HepG2 (cell line): ENCODE measurements around the gene NOM1. TPM values are rescaled to one million over a fixed set of nuclear protein-coding genes. Genes with fewer than 3 reads are reported as not detected.

Experiments used
- GFI1 ChIP-seq: sonication (generic); formaldehyde crosslinking; IDR thresholded peaks from 2 replicates; pipeline ENCODE4 v1.5.0; 2020; ENCODE audit warnings: missing genetic modification reagents, mild to moderate bottlenecking, borderline replicate concordance
- MYC ChIP-seq: sonication (generic); formaldehyde crosslinking; IDR thresholded peaks from 2 replicates; pipeline ENCODE4 v1.9.0; 2021; ENCODE audit warnings: missing genetic modification reagents, borderline replicate concordance
- NAIF1 ChIP-seq: sonication (generic); formaldehyde crosslinking; IDR thresholded peaks from 2 replicates; pipeline ENCODE4 v1.5.0; 2020; ENCODE audit warnings: mild to moderate bottlenecking, missing genetic modification reagents, borderline replicate concordance
- NFRKB ChIP-seq: fragments of 450-650 bp; IDR thresholded peaks from 2 replicates; pipeline ENCODE4 v1.6.1; 2017
- SIX4 ChIP-seq: sonication (generic); formaldehyde crosslinking; IDR thresholded peaks from 2 replicates; pipeline ENCODE4 v1.4.0; 2020; ENCODE audit warnings: missing genetic modification reagents
- TEF ChIP-seq: sonication (generic); formaldehyde crosslinking; IDR thresholded peaks from 2 replicates; pipeline ENCODE4 v1.5.0; 2020; ENCODE audit warnings: missing genetic modification reagents
- ZBTB26 ChIP-seq: IDR thresholded peaks from 2 replicates; pipeline ENCODE4 v1.6.1; 2016; ENCODE audit warnings: missing compliant biosample characterization, missing genetic modification reagents, borderline replicate concordance
- ZBTB7A ChIP-seq: sonication (generic); formaldehyde crosslinking; IDR thresholded peaks from 2 replicates; pipeline ENCODE4 v1.8.0; 2022; ENCODE audit warnings: mild to moderate bottlenecking, missing genetic modification reagents
- ZFP91 ChIP-seq: sonication (generic); formaldehyde crosslinking; IDR thresholded peaks from 2 replicates; pipeline ENCODE4 v1.9.0; 2022; ENCODE audit warnings: missing genetic modification reagents, mild to moderate bottlenecking, borderline replicate concordance
- ZFY ChIP-seq: sonication (generic); formaldehyde crosslinking; IDR thresholded peaks from 2 replicates; pipeline ENCODE4 v1.4.0; 2020; ENCODE audit warnings: missing genetic modification reagents
- ZNF331 ChIP-seq: sonication (generic); formaldehyde crosslinking; IDR thresholded peaks from 2 replicates; pipeline ENCODE4 v1.4.0; 2020; ENCODE audit warnings: missing genetic modification reagents
- ZNF543 ChIP-seq: sonication (generic); formaldehyde crosslinking; IDR thresholded peaks from 2 replicates; pipeline ENCODE4 v1.4.0; 2020; ENCODE audit warnings: mild to moderate bottlenecking, missing genetic modification reagents
- ZNF703 ChIP-seq: sonication (generic); formaldehyde crosslinking; IDR thresholded peaks from 2 replicates; pipeline ENCODE4 v1.5.1; 2020; ENCODE audit warnings: missing genetic modification reagents, mild to moderate bottlenecking, moderate library complexity, borderline replicate concordance
- polyA plus RNA-seq, 8 experiments: library from polyadenylated mRNA; depleted of rRNA in 3 of 8; stranded (reverse) in 7 of 8; unstranded in 1 of 8; fragments of >200 nt; fragmentation: Illumina TruSeq in 4 of 8; extraction: Trizol in 4 of 8; gene quantifications; 2 replicates each; pipeline versions ENCODE4 v1.2.1 to v1.2.3, GENCODE V29; 2011 to 2016; ENCODE audit warnings: low read depth in 4 of 8, missing spikeins in 1 of 8, mixed read lengths in 1 of 8; ENCODE audit not compliant: insufficient read depth in 1 of 8
- total RNA-seq, 5 experiments: library from RNA; depleted of rRNA; stranded (reverse); fragments of >200 nt; fragmentation: Illumina TruSeq; extraction: Trizol; gene quantifications; 2 replicates each; pipeline ENCODE4 v1.2.3, GENCODE V29; 2016; ENCODE audit warnings: low read depth in 1 of 5
- TF ChIP-seq, protein P1 (sequence below), 2 experiments: sonication (generic) in 1 of 2; formaldehyde crosslinking in 1 of 2; IDR thresholded peaks; 2 replicates each; pipeline versions ENCODE4 v1.5.1 to v1.6.1; 2011 to 2020; ENCODE audit warnings: borderline replicate concordance in 1 of 2, low read depth in 1 of 2, low read length in 1 of 2, mild to moderate bottlenecking in 1 of 2, missing genetic modification reagents in 1 of 2, moderate library complexity in 1 of 2
- TF ChIP-seq, protein P2 (sequence below): sonication (generic); formaldehyde crosslinking; IDR thresholded peaks from 2 replicates; pipeline ENCODE4 v1.4.0; 2020; ENCODE audit warnings: missing genetic modification reagents
- TF ChIP-seq, protein P3 (sequence below): sonication (generic); formaldehyde crosslinking; IDR thresholded peaks from 2 replicates; pipeline ENCODE4 v1.4.0; 2020; ENCODE audit warnings: missing genetic modification reagents
- TF ChIP-seq, protein P4 (sequence below): sonication (generic); formaldehyde crosslinking; IDR thresholded peaks from 2 replicates; pipeline ENCODE4 v1.5.1; 2020; ENCODE audit warnings: missing genetic modification reagents, mild to moderate bottlenecking, borderline replicate concordance

Gene NOM1
- total and polyA plus RNA-seq, 2 of the 13 experiments (the other 11 are each of a cell fraction or from before 2014, with no cell fraction given): 14.2 to 26.2 TPM

- TF ChIP-seq, protein P1, sequence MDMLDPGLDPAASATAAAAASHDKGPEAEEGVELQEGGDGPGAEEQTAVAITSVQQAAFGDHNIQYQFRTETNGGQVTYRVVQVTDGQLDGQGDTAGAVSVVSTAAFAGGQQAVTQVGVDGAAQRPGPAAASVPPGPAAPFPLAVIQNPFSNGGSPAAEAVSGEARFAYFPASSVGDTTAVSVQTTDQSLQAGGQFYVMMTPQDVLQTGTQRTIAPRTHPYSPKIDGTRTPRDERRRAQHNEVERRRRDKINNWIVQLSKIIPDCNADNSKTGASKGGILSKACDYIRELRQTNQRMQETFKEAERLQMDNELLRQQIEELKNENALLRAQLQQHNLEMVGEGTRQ (IDR thresholded peaks at IDR 0.05; ENCODE audit: low read depth, low read length): no peak
- TF ChIP-seq, protein P1 (CRISPR knock-in tag; IDR thresholded peaks at IDR 0.05; ENCODE audit: borderline replicate concordance): no peak
- TF ChIP-seq ZFP91 (0 out of 2 replicates have a peak, but pooled peaks have one; percentile 18), NAIF1 (CRISPR knock-in tag) (no peak), GFI1 (CRISPR knock-in tag) (no peak), NFRKB (no peak), TEF (CRISPR knock-in tag) (no peak), ZFY (CRISPR knock-in tag) (peak; percentile 68; the same call in 1 of the 2 replicates), ZBTB26 (CRISPR knock-in tag) (no peak), SIX4 (CRISPR knock-in tag) (no peak), ZNF703 (CRISPR knock-in tag) (no peak), MYC (CRISPR knock-in tag) (0 out of 2 replicates have a peak, but pooled peaks have one; percentile 52), ZBTB7A (CRISPR knock-in tag) (no peak), ZNF331 (CRISPR knock-in tag) (0 out of 2 replicates have a peak, but pooled peaks have one; percentile 17), ZNF543 (CRISPR knock-in tag) (no peak)
- TF ChIP-seq, protein P2, sequence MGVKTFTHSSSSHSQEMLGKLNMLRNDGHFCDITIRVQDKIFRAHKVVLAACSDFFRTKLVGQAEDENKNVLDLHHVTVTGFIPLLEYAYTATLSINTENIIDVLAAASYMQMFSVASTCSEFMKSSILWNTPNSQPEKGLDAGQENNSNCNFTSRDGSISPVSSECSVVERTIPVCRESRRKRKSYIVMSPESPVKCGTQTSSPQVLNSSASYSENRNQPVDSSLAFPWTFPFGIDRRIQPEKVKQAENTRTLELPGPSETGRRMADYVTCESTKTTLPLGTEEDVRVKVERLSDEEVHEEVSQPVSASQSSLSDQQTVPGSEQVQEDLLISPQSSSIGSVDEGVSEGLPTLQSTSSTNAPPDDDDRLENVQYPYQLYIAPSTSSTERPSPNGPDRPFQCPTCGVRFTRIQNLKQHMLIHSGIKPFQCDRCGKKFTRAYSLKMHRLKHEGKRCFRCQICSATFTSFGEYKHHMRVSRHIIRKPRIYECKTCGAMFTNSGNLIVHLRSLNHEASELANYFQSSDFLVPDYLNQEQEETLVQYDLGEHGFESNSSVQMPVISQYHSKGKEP: no peak
- TF ChIP-seq, protein P3, sequence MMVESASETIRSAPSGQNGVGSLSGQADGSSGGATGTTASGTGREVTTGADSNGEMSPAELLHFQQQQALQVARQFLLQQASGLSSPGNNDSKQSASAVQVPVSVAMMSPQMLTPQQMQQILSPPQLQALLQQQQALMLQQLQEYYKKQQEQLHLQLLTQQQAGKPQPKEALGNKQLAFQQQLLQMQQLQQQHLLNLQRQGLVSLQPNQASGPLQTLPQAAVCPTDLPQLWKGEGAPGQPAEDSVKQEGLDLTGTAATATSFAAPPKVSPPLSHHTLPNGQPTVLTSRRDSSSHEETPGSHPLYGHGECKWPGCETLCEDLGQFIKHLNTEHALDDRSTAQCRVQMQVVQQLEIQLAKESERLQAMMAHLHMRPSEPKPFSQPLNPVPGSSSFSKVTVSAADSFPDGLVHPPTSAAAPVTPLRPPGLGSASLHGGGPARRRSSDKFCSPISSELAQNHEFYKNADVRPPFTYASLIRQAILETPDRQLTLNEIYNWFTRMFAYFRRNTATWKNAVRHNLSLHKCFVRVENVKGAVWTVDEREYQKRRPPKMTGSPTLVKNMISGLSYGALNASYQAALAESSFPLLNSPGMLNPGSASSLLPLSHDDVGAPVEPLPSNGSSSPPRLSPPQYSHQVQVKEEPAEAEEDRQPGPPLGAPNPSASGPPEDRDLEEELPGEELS (CRISPR knock-in tag): 0 out of 2 replicates have a peak, but pooled peaks have one; percentile 17
- TF ChIP-seq, protein P4, sequence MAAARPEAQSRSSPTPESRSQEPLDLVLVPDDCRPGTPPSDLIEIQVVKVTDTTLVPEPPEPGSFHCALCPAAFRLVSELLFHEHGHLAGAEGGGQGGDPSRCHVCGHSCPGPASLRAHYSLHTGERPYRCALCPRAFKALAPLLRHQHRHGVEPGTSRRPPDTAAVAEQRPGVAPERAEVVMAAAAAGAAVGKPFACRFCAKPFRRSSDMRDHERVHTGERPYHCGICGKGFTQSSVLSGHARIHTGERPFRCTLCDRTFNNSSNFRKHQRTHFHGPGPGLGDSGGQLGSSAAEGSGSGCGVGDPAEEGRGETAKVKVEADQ (CRISPR knock-in tag): no peak
Observed at GRCh38 chr7:157009170-157009777, 59.8 kb downstream of the NOM1 start (continued).
